ENCODE data around the gene AP1M1. TPM values are rescaled to one million over a fixed set of nuclear protein-coding genes. Genes with fewer than 3 reads are reported as not detected.

AP1M1 gene
- total RNA-seq, 1 experiment from 2014 or later: 88.7 TPM

DNA sequence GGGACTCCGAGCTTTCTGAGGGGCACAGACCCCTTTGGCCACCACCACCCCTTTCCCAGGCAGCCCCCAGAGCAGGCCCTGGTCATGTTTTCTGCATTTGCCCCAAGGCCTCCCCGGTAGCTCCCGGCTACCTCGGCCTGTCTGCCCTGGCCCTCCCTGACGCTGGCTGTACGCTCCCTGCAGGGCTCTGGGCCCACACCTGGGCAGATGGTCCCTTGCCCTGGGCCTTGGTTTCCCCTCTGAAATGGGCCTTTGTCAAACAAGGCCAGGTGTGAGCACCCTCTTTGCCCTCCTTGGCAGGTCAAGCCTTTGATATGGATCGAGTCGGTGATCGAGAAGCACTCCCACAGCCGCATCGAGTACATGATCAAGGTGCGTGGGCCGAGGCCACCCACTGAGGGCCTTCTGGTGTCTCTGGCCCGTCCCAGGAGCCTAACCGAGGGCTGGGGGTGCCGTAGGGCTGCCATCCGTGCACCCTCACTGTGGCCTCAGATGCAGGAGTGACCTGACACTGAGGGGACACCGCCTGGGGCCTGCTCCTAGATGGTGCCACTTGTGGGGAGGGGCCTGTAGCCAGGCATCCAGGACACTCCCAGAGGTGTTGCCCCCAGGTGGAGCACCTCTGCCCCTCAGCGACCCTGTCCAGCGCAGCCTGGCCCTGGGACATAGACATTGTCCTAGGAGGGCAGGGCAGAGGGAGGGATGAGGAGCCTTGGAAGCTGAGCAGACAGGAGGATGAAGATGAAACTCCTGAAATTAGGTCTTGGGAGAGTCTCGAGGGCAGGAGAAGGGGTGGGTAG is 30.3 kb downstream of the AP1M1 start:
- intact Hi-C loops (cut with micrococcal nuclease; ENCODE audit: unreplicated experiment): no loop called here
- H3K9me3 ChIP-seq (ENCODE audit: control insufficient read depth, insufficient read depth, low read depth, low read length): no peaks in the 10 kb centered on the region
- 0 out of 2 replicates have a peak, but pooled peaks cover 3% of the 10 kb centered on the region for H3K36me3 ChIP-seq (ENCODE audit: control insufficient read depth, insufficient read depth, low read length)
- ChIA-PET CTCF (no interaction called here), POLR2A (no interaction called here)
- no peaks in the 10 kb centered on the region for H3K4me1 ChIP-seq (ENCODE audit: control insufficient read depth, insufficient read depth, low read length)
- BruUV-seq (replicated peaks): no TSS peak
- no peaks in the 10 kb centered on the region for H3K27me3 ChIP-seq (ENCODE audit: control insufficient read depth, insufficient read depth, low read length)
- ATAC-seq (no peak), DNase-seq (ENCODE audit: low read depth, low spot score) (no peak)
- H3K4me3 ChIP-seq (ENCODE audit: low read depth in 2 of 2, low read length in 2 of 2): no peak overlapping the region
- in situ Hi-C loops (cut with HindIII; ENCODE audit: low pct_unique_long_range_greater_than_20kb, low sequenced_read_pairs): no loop called here
- TF ChIP-seq SIN3A (IDR thresholded peaks at IDR 0.05; ENCODE audit: borderline replicate concordance, insufficient read depth, low read depth, low read length) (no peak), POLR2AphosphoS5 (IDR thresholded peaks at IDR 0.05; ENCODE audit: low read depth, low read length) (no peak), TCF7L2 (IDR thresholded peaks at IDR 0.05; ENCODE audit: low read depth, low read length) (no peak)
- TF ChIP-seq, protein P1, sequence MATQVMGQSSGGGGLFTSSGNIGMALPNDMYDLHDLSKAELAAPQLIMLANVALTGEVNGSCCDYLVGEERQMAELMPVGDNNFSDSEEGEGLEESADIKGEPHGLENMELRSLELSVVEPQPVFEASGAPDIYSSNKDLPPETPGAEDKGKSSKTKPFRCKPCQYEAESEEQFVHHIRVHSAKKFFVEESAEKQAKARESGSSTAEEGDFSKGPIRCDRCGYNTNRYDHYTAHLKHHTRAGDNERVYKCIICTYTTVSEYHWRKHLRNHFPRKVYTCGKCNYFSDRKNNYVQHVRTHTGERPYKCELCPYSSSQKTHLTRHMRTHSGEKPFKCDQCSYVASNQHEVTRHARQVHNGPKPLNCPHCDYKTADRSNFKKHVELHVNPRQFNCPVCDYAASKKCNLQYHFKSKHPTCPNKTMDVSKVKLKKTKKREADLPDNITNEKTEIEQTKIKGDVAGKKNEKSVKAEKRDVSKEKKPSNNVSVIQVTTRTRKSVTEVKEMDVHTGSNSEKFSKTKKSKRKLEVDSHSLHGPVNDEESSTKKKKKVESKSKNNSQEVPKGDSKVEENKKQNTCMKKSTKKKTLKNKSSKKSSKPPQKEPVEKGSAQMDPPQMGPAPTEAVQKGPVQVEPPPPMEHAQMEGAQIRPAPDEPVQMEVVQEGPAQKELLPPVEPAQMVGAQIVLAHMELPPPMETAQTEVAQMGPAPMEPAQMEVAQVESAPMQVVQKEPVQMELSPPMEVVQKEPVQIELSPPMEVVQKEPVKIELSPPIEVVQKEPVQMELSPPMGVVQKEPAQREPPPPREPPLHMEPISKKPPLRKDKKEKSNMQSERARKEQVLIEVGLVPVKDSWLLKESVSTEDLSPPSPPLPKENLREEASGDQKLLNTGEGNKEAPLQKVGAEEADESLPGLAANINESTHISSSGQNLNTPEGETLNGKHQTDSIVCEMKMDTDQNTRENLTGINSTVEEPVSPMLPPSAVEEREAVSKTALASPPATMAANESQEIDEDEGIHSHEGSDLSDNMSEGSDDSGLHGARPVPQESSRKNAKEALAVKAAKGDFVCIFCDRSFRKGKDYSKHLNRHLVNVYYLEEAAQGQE (IDR thresholded peaks at IDR 0.05; ENCODE audit: insufficient read depth in 1 of 2, low read depth in 2 of 2, low read length in 1 of 2): no peak
- TF ChIP-seq, protein P2, sequence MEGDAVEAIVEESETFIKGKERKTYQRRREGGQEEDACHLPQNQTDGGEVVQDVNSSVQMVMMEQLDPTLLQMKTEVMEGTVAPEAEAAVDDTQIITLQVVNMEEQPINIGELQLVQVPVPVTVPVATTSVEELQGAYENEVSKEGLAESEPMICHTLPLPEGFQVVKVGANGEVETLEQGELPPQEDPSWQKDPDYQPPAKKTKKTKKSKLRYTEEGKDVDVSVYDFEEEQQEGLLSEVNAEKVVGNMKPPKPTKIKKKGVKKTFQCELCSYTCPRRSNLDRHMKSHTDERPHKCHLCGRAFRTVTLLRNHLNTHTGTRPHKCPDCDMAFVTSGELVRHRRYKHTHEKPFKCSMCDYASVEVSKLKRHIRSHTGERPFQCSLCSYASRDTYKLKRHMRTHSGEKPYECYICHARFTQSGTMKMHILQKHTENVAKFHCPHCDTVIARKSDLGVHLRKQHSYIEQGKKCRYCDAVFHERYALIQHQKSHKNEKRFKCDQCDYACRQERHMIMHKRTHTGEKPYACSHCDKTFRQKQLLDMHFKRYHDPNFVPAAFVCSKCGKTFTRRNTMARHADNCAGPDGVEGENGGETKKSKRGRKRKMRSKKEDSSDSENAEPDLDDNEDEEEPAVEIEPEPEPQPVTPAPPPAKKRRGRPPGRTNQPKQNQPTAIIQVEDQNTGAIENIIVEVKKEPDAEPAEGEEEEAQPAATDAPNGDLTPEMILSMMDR (IDR thresholded peaks at IDR 0.05): no peak
- no peak overlapping the region for H3K27ac ChIP-seq (ENCODE audit: low read length)

DNA sequence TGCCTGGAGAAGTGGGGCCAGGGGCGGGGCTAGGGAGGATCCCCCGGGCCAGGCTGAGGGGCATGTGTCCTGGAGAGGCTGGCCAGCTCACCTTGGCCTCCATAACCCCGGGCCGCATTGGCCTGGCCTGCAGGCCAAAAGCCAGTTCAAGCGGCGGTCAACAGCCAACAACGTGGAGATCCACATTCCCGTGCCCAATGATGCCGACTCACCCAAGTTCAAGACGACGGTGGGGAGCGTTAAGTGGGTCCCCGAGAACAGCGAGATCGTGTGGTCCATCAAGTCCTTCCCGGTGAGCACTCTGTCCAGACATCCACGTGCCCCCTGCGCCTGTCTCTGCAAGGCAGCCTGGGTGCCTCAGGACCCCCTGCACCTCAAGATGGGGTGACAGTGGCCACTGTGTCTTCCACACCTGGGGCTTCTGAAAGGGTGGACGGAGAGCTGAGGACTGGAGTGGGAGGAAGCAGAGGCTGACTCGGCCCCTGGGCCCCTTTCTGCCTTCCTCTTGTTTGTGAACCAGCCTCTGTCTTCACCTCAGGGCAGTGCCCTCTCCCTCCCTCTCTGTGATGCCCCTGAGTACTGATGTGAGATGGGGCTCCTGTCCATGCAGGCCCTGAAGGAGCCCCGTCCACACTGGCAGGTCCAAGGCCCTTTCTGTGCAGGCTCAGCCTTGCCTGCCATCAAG is 31.1 kb downstream of the AP1M1 start:
- Histone ChIP-seq H3K27me3 (ENCODE audit: control insufficient read depth, insufficient read depth, low read length) (no peaks in the 10 kb centered on the region), H3K9me3 (ENCODE audit: control insufficient read depth, insufficient read depth, low read depth, low read length) (no peaks in the 10 kb centered on the region), H3K27ac (ENCODE audit: low read length) (no peak overlapping the region), H3K4me1 (ENCODE audit: control insufficient read depth, insufficient read depth, low read length) (no peaks in the 10 kb centered on the region), H3K36me3 (ENCODE audit: control insufficient read depth, insufficient read depth, low read length) (0 out of 2 replicates have a peak, but pooled peaks cover 2% of the 10 kb centered on the region), H3K4me3 (ENCODE audit: low read depth in 2 of 2, low read length in 2 of 2) (no peak overlapping the region)
- ChIA-PET CTCF (no interaction called here), POLR2A (no interaction called here)
- BruUV-seq (replicated peaks): no TSS peak
- ATAC-seq: no peak
- TF ChIP-seq TCF7L2 (IDR thresholded peaks at IDR 0.05; ENCODE audit: low read depth, low read length) (no peak), SIN3A (IDR thresholded peaks at IDR 0.05; ENCODE audit: borderline replicate concordance, insufficient read depth, low read depth, low read length) (no peak), POLR2AphosphoS5 (IDR thresholded peaks at IDR 0.05; ENCODE audit: low read depth, low read length) (no peak)
- TF ChIP-seq, protein P1 (IDR thresholded peaks at IDR 0.05; ENCODE audit: insufficient read depth in 1 of 2, low read depth in 2 of 2, low read length in 1 of 2): no peak
- TF ChIP-seq, protein P2 (IDR thresholded peaks at IDR 0.05): no peak
- in situ Hi-C loops (cut with HindIII; ENCODE audit: low pct_unique_long_range_greater_than_20kb, low sequenced_read_pairs): no loop called here
- intact Hi-C loops (cut with micrococcal nuclease; ENCODE audit: unreplicated experiment): no loop called here
- no peak for DNase-seq (ENCODE audit: low read depth, low spot score)

All from Panc1 (cell line).